SK-N-SH (cell line): ENCODE data around the gene SLC22A5. TPM values are rescaled to one million over a fixed set of nuclear protein-coding genes. Genes with fewer than 3 reads are reported as not detected.

Source experiments
- CTCF ChIA-PET: fragments of 300-600, 350-600 bp; formaldehyde crosslinking; extraction: SDS; loops from one replicate; lab custom pipeline; 2021; lab: Yijun Ruan, JAX
- POLR2A ChIA-PET: fragments of 350-600 bp; sonication (Branson Sonifier 250); formaldehyde crosslinking; extraction: SDS; loops from one replicate; lab custom pipeline; 2020; ENCODE audit warnings: antibody characterized with exemption, inconsistent platforms; lab: Yijun Ruan, JAX
- DNase-seq: peaks from one replicate; pipeline ENCODE4 v3.0.0; 2012
- H2AFZ ChIP-seq: fragments of 200-600 bp; sonication (generic); 2 replicates; pipeline ENCODE4 v1.8.1; 2016; ENCODE audit warnings: antibody characterized with exemption, mild to moderate bottlenecking, low read depth
- H3F3A ChIP-seq: fragments of 200-600 bp; sonication (generic); replicated peaks from 2 replicates; pipeline ENCODE3; 2016; ENCODE audit warnings: antibody characterized with exemption, mild to moderate bottlenecking; ENCODE audit not compliant: insufficient read depth
- H3K27ac ChIP-seq, 2 experiments: fragments of 200-500 bp in 1 of 2; fragments of 200-600 bp in 1 of 2; sonication (Bioruptor generic) in 1 of 2; sonication (generic), shearing (Covaris generic) in 1 of 2; 2 replicates each; pipeline versions ENCODE4 v1.5.1 to v1.6.1; 2014 to 2016; ENCODE audit warnings: low read depth in 2 of 2, inconsistent platforms in 1 of 2, low read length in 1 of 2, mild to moderate bottlenecking in 1 of 2, mixed read lengths in 1 of 2
- H3K27me3 ChIP-seq: fragments of 200-600 bp; sonication (generic), shearing (Covaris generic); 2 replicates; pipeline ENCODE4 v1.6.1; 2016; ENCODE audit warnings: mixed run types; ENCODE audit not compliant: insufficient read depth
- H3K36me3 ChIP-seq, 2 experiments: fragments of 200-500 bp in 1 of 2; fragments of 200-600 bp in 1 of 2; sonication (Bioruptor generic) in 1 of 2; sonication (generic) in 1 of 2; replicated peaks in 1 of 2; 2 replicates each; pipeline versions ENCODE3 to v1.5.1; 2014 to 2016; ENCODE audit warnings: low read length in 1 of 2, mild to moderate bottlenecking in 1 of 2; ENCODE audit not compliant: insufficient read depth in 2 of 2, control insufficient read depth in 1 of 2
- H3K4me1 ChIP-seq, 2 experiments: fragments of 200-500 bp in 1 of 2; fragments of 200-600 bp in 1 of 2; sonication (Bioruptor generic) in 1 of 2; sonication (generic), shearing (Covaris generic) in 1 of 2; 2 replicates each; pipeline versions ENCODE4 v1.5.1 to v1.6.1; 2014 to 2016; ENCODE audit warnings: low read depth in 1 of 2, low read length in 1 of 2, mixed run types in 1 of 2; ENCODE audit not compliant: insufficient read depth in 2 of 2, control insufficient read depth in 1 of 2
- H3K4me2 ChIP-seq: fragments of 200-600 bp; sonication (generic), shearing (Covaris generic); 2 replicates; pipeline ENCODE4 v1.6.1; 2017; ENCODE audit warnings: mixed run types
- H3K4me3 ChIP-seq, 2 experiments: fragments of 200-500 bp in 1 of 2; fragments of 200-600 bp in 1 of 2; sonication (Bioruptor generic) in 1 of 2; sonication (generic), shearing (Covaris generic) in 1 of 2; 2 replicates each; pipeline versions ENCODE4 v1.5.1 to v1.8.1; 2014 to 2016; ENCODE audit warnings: low read depth in 2 of 2, inconsistent platforms in 1 of 2, low read length in 1 of 2, mild to moderate bottlenecking in 1 of 2, mixed read lengths in 1 of 2, moderate library complexity in 1 of 2
- H3K79me2 ChIP-seq: fragments of 200-600 bp; sonication (generic); 2 replicates; pipeline ENCODE4 v1.8.1; 2017; ENCODE audit warnings: mild to moderate bottlenecking; ENCODE audit not compliant: insufficient read depth
- H3K9ac ChIP-seq: fragments of 200-600 bp; sonication (generic); 2 replicates; pipeline ENCODE4 v1.6.1; 2017; ENCODE audit warnings: mixed run types
- H3K9me2 ChIP-seq: fragments of 200-600 bp; sonication (generic); 2 replicates; pipeline ENCODE4 v1.6.1; 2017; ENCODE audit warnings: mixed run types
- H3K9me3 ChIP-seq: fragments of 200-600 bp; sonication (generic); 2 replicates; pipeline ENCODE4 v1.6.1; 2017; ENCODE audit warnings: mixed run types, mild to moderate bottlenecking, moderate library complexity
- H4K20me1 ChIP-seq: fragments of 200-600 bp; sonication (generic); 2 replicates; pipeline ENCODE4 v1.6.1; 2017; ENCODE audit warnings: mild to moderate bottlenecking, mixed run types; ENCODE audit not compliant: insufficient read depth
- EZH2phosphoT487 ChIP-seq: fragments of 200-600 bp; sonication (generic); IDR thresholded peaks from 2 replicates; pipeline ENCODE4 v1.6.1; 2017; ENCODE audit warnings: low read depth, mixed run types, mild to moderate bottlenecking, antibody characterized with exemption, moderate library complexity, borderline replicate concordance
- FOSL2 ChIP-seq: IDR thresholded peaks from 2 replicates; pipeline ENCODE4 v1.4.0; 2012; ENCODE audit warnings: low read depth, mild to moderate bottlenecking, moderate library complexity, borderline replicate concordance
- IRF3 ChIP-seq: fragments of 150-350 bp; IDR thresholded peaks from 2 replicates; pipeline ENCODE4 v1.6.1; 2016; ENCODE audit warnings: mild to moderate bottlenecking, low read depth, low read length
- JUND ChIP-seq: IDR thresholded peaks from 2 replicates; pipeline ENCODE4 v1.4.0; 2012
- MEF2A ChIP-seq: IDR thresholded peaks from 2 replicates; pipeline ENCODE4 v1.4.0; 2012; ENCODE audit warnings: low read depth, borderline replicate concordance
- MXI1 ChIP-seq: IDR thresholded peaks from 2 replicates; pipeline ENCODE4 v1.6.1; 2012; ENCODE audit warnings: mild to moderate bottlenecking, low read depth, low read length, improper control_type of control experiment
- NFIC ChIP-seq: IDR thresholded peaks from 2 replicates; pipeline ENCODE4 v1.4.0; 2012; ENCODE audit warnings: borderline replicate concordance
- NRF1 ChIP-seq: IDR thresholded peaks from 2 replicates; pipeline ENCODE4 v1.6.1; 2012; ENCODE audit warnings: low read depth, mild to moderate bottlenecking, low read length
- RCOR1 ChIP-seq: fragments of 150-350 bp; IDR thresholded peaks from 2 replicates; pipeline ENCODE4 v1.6.1; 2017; ENCODE audit warnings: antibody characterized with exemption, low read length
- RFX5 ChIP-seq: IDR thresholded peaks from 2 replicates; pipeline ENCODE4 v1.6.1; 2012; ENCODE audit warnings: mild to moderate bottlenecking, improper control_type of control experiment, low read length
- RXRA ChIP-seq: IDR thresholded peaks from 2 replicates; pipeline ENCODE4 v1.4.0; 2012; ENCODE audit warnings: low read depth, mild to moderate bottlenecking, borderline replicate concordance
- SIN3A ChIP-seq: IDR thresholded peaks from 2 replicates; pipeline ENCODE4 v1.6.1; 2012; ENCODE audit warnings: low read depth, mild to moderate bottlenecking, low read length, moderate library complexity, borderline replicate concordance
- SMC3 ChIP-seq: IDR thresholded peaks from 2 replicates; pipeline ENCODE4 v1.6.1; 2012; ENCODE audit warnings: low read depth, low read length, improper control_type of control experiment
- TAF1 ChIP-seq: IDR thresholded peaks from 2 replicates; pipeline ENCODE4 v1.6.1; 2012; ENCODE audit warnings: low read depth, mild to moderate bottlenecking, low read length, moderate library complexity, borderline replicate concordance
- TCF12 ChIP-seq: IDR thresholded peaks from 2 replicates; pipeline ENCODE4 v1.4.0; 2012
- TEAD4 ChIP-seq: IDR thresholded peaks from 2 replicates; pipeline ENCODE4 v1.4.0; 2012; ENCODE audit warnings: mild to moderate bottlenecking, borderline replicate concordance; ENCODE audit not compliant: insufficient read depth
- YY1 ChIP-seq: IDR thresholded peaks from 2 replicates; pipeline ENCODE4 v1.4.0; 2012; ENCODE audit warnings: low read depth, mild to moderate bottlenecking
- WGBS: methylation state at CpG from one replicate; pipeline ENCODE4 v1.1.6; 2017; ENCODE audit warnings: low lambda C conversion rate; 5-methylcytosine and 5-hydroxymethylcytosine counted together
- polyA plus RNA-seq, 3 experiments: library from polyadenylated mRNA; depleted of rRNA; stranded (reverse); fragments of >200 nt; gene quantifications; 2 replicates each; pipeline ENCODE4 v1.2.3, GENCODE V29; 2012
- TF ChIP-seq, protein P1 (sequence below): IDR thresholded peaks from 2 replicates; pipeline ENCODE4 v1.4.0; 2012; ENCODE audit warnings: low read depth, borderline replicate concordance
- TF ChIP-seq, protein P2 (sequence below): IDR thresholded peaks from 2 replicates; pipeline ENCODE4 v1.4.0; 2012; ENCODE audit warnings: low read depth
- TF ChIP-seq, protein P3 (sequence below): IDR thresholded peaks from 2 replicates; pipeline ENCODE4; 2012

Gene SLC22A5
- polyA plus RNA-seq, 1 of the 3 experiments (the other 2 are of a cell fraction): 8.3 TPM

DNA sequence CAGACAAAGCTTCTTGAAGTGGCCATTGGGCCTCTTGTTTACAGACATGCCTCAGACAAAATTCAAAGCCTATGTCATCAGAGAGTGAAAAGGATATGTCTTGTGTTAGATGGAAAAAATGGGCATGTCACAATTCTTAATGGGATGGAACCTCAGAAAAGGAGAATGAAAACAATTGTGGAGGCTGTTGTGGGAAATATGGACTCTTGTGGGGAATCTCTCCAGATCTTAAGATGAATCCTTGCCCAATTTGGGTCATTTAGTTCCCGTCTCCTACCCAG lies 19.5 kb downstream of the SLC22A5 start:
- peaks cover 25% of the 10 kb centered on the region for H3F3A ChIP-seq
- H3K27me3 ChIP-seq: no peaks in the 10 kb centered on the region
- peak overlapping the region; percentile 67; the same call in 1 of the 2 replicates for H3K4me2 ChIP-seq
- H3K9ac ChIP-seq: no peak overlapping the region; the same call in 1 of the 2 replicates
- peaks cover 3 to 27% of the 10 kb centered on the region in 2 experiments for H3K36me3 ChIP-seq
- ChIA-PET POLR2A (no interaction called here), CTCF (interaction anchor here (1.0 to 10.3 kb wide), 4 partner anchors 17 to 431 kb away, joined by 3 to 189 read pairs (median 4); no protein-coding TSS in a partner anchor)
- 100% methylated on average over 1 of the region's 1 CpG for WGBS
- H3K4me1 ChIP-seq: peaks cover 26 to 32% of the 10 kb centered on the region in 2 experiments
- no peak overlapping the region for H3K4me3 ChIP-seq
- DNase-seq: no peak
- TF ChIP-seq RXRA (no peak), RCOR1 (no peak), MEF2A (no peak), MXI1 (no peak), EZH2phosphoT487 (no peak), YY1 (no peak), FOSL2 (no peak), IRF3 (no peak)
- TF ChIP-seq, protein P1, sequence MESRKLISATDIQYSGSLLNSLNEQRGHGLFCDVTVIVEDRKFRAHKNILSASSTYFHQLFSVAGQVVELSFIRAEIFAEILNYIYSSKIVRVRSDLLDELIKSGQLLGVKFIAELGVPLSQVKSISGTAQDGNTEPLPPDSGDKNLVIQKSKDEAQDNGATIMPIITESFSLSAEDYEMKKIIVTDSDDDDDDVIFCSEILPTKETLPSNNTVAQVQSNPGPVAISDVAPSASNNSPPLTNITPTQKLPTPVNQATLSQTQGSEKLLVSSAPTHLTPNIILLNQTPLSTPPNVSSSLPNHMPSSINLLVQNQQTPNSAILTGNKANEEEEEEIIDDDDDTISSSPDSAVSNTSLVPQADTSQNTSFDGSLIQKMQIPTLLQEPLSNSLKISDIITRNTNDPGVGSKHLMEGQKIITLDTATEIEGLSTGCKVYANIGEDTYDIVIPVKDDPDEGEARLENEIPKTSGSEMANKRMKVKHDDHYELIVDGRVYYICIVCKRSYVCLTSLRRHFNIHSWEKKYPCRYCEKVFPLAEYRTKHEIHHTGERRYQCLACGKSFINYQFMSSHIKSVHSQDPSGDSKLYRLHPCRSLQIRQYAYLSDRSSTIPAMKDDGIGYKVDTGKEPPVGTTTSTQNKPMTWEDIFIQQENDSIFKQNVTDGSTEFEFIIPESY: no peak
- H3K9me2 ChIP-seq: no peaks in the 10 kb centered on the region
- H4K20me1 ChIP-seq: no peaks in the 10 kb centered on the region
- no peaks in the 10 kb centered on the region for H3K9me3 ChIP-seq
- H3K79me2 ChIP-seq: no peaks in the 10 kb centered on the region
- H2AFZ ChIP-seq: no peak overlapping the region
- H3K27ac ChIP-seq: peak overlapping the region; percentile 90

- WGBS: 76% methylated on average over 10 of the region's 10 CpGs
- Histone ChIP-seq H3K79me2 (no peaks in the 10 kb centered on the region), H4K20me1 (no peaks in the 10 kb centered on the region), H3K4me1 (peaks cover 26 to 32% of the 10 kb centered on the region in 2 experiments), H2AFZ (no peak overlapping the region), H3K4me2 (peak overlapping the region; percentile 67; the same call in 1 of the 2 replicates), H3K9me2 (no peaks in the 10 kb centered on the region), H3K4me3 (no peak overlapping the region), H3K27ac (peak overlapping the region; percentile 90), H3K27me3 (no peaks in the 10 kb centered on the region), H3F3A (peaks cover 25% of the 10 kb centered on the region), H3K9ac (no peak overlapping the region; the same call in 1 of the 2 replicates), H3K36me3 (peaks cover 7 to 27% of the 10 kb centered on the region in 2 experiments), H3K9me3 (no peaks in the 10 kb centered on the region)
- ChIA-PET POLR2A (no interaction called here), CTCF (interaction anchor here (0.9 to 10.3 kb wide), 6 partner anchors 16 to 431 kb away, joined by 3 to 189 read pairs (median 3); no protein-coding TSS in a partner anchor)
- DNase-seq: no peak
- no peak for TF ChIP-seq NRF1
- 0 out of 2 replicates have a peak, but pooled peaks have one; percentile 79 for TF ChIP-seq RXRA
- peak; percentile 20; the same call in 1 of the 2 replicates for TF ChIP-seq TAF1
- peak; percentile 89 for TF ChIP-seq NFIC
- peak; percentile 92 for TF ChIP-seq TCF12
- peak; percentile 71; the same call in 1 of the 2 replicates for TF ChIP-seq SIN3A
- no peak for TF ChIP-seq SMC3
- TF ChIP-seq JUND: peak; percentile 92
- no peak for TF ChIP-seq RFX5
- TF ChIP-seq, protein P2, sequence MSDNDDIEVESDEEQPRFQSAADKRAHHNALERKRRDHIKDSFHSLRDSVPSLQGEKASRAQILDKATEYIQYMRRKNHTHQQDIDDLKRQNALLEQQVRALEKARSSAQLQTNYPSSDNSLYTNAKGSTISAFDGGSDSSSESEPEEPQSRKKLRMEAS: peak; percentile 83
- TF ChIP-seq YY1: no peak
- TF ChIP-seq FOSL2: peak; percentile 96
- TF ChIP-seq TEAD4: 0 out of 2 replicates have a peak, but pooled peaks have one; percentile 54
- TF ChIP-seq, protein P3, sequence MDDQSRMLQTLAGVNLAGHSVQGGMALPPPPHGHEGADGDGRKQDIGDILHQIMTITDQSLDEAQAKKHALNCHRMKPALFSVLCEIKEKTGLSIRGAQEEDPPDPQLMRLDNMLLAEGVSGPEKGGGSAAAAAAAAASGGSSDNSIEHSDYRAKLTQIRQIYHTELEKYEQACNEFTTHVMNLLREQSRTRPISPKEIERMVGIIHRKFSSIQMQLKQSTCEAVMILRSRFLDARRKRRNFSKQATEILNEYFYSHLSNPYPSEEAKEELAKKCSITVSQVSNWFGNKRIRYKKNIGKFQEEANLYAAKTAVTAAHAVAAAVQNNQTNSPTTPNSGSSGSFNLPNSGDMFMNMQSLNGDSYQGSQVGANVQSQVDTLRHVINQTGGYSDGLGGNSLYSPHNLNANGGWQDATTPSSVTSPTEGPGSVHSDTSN: peak; percentile 48
- no peak for TF ChIP-seq EZH2phosphoT487
These were observed 20.2 kb downstream of the SLC22A5 start for GRCh38 chr5:132389585-132390286.
